HG03175 (cell line): ENCODE measurements around the gene OR2AT4.
"Not testable (repeated sequence)": the region's sequence is repeated elsewhere in the genome, so short reads cannot be mapped to it uniquely, and the experiment has no call there.

Source experiments
- ATAC-seq: cut with Tn5 transposase; IDR thresholded peaks from one replicate; pipeline ENCODE4 v1.9.1; 2021; ENCODE audit warnings: mild to moderate bottlenecking, moderate library complexity; ENCODE audit not compliant: unreplicated experiment

Gene OR2AT4

GRCh38 chr11:75068993-75069392 is 27.7 kb downstream of the OR2AT4 start:
- no peak for ATAC-seq

GRCh38 chr11:75068559-75068958 is 28.1 kb downstream of the OR2AT4 start:
- ATAC-seq: no peak

GRCh38 chr11:75066061-75066460 is 30.6 kb downstream of the OR2AT4 start:
- no peak for ATAC-seq

GRCh38 chr11:75063741-75064314 is 32.8 kb downstream of the OR2AT4 start:
- ATAC-seq: no peak

GRCh38 chr11:75059299-75059698 is 37.4 kb downstream of the OR2AT4 start:
- ATAC-seq: no peak

- ATAC-seq: no peak
Measured at GRCh38 chr11:75056814-75057213, 39.9 kb downstream of the OR2AT4 start.

GRCh38 chr11:75055511-75055910 is 41.2 kb downstream of the OR2AT4 start:
- no peak for ATAC-seq

GRCh38 chr11:75052457-75052856 is 44.2 kb downstream of the OR2AT4 start:
- no peak for ATAC-seq

- ATAC-seq: no peak
Measured at GRCh38 chr11:75051043-75051442, 45.6 kb downstream of the OR2AT4 start.

- ATAC-seq: no peak
Measured at GRCh38 chr11:75050516-75050915, 46.2 kb downstream of the OR2AT4 start.

- ATAC-seq: not testable (repeated sequence)
Measured at GRCh38 chr11:75049501-75050266, 47.0 kb downstream of the OR2AT4 start.

GRCh38 chr11:75047191-75047590 is 49.5 kb downstream of the OR2AT4 start:
- ATAC-seq: no peak

- ATAC-seq: not testable (repeated sequence)
Measured at GRCh38 chr11:75046668-75047067, 50.0 kb downstream of the OR2AT4 start.

- not testable (repeated sequence) for ATAC-seq
Measured at GRCh38 chr11:75044381-75045170, 52.1 kb downstream of the OR2AT4 start.

GRCh38 chr11:75041821-75042220 is 54.9 kb downstream of the OR2AT4 start:
- ATAC-seq: not testable (repeated sequence)

- no peak for ATAC-seq
Measured at GRCh38 chr11:75041263-75041662, 55.4 kb downstream of the OR2AT4 start.

GRCh38 chr11:75040167-75040770 is 56.4 kb downstream of the OR2AT4 start:
- ATAC-seq: no peak

- ATAC-seq: no peak
Measured at GRCh38 chr11:75035911-75036565, 60.6 kb downstream of the OR2AT4 start.

GRCh38 chr11:75035256-75035655 is 61.4 kb downstream of the OR2AT4 start:
- ATAC-seq: no peak

GRCh38 chr11:75033916-75034315 is 62.8 kb downstream of the OR2AT4 start:
- no peak for ATAC-seq

GRCh38 chr11:75032550-75032935 is 64.1 kb downstream of the OR2AT4 start:
- ATAC-seq: no peak
